KMS-11 (cell line): ENCODE results near the gene FSTL1.

Experiments used
- H2AFZ ChIP-seq: fragments of 200-600 bp; sonication (generic); 2 replicates; pipeline ENCODE4 v1.6.1; 2016; ENCODE audit warnings: antibody characterized with exemption, mixed run types, low read depth
- H3K27ac ChIP-seq: fragments of 200-600 bp; sonication (generic); 2 replicates; pipeline ENCODE4 v1.6.1; 2016; ENCODE audit warnings: mild to moderate bottlenecking, mixed run types
- H3K27me3 ChIP-seq: fragments of 200-600 bp; sonication (generic); 2 replicates; pipeline ENCODE4 v1.6.1; 2017; ENCODE audit warnings: mild to moderate bottlenecking, low read depth, mixed run types, moderate library complexity; ENCODE audit not compliant: insufficient read depth
- H3K36me3 ChIP-seq: fragments of 200-600 bp; sonication (generic); 2 replicates; pipeline ENCODE4 v1.6.1; 2017; ENCODE audit warnings: mild to moderate bottlenecking, mixed run types; ENCODE audit not compliant: insufficient read depth
- H3K4me1 ChIP-seq: fragments of 200-600 bp; sonication (generic); 2 replicates; pipeline ENCODE4 v1.6.1; 2016; ENCODE audit warnings: mild to moderate bottlenecking, low read depth, mixed run types; ENCODE audit not compliant: poor library complexity, severe bottlenecking
- H3K4me2 ChIP-seq: fragments of 200-600 bp; sonication (generic); 2 replicates; pipeline ENCODE4 v1.7.0; 2016; ENCODE audit warnings: mild to moderate bottlenecking, mixed run types
- H3K4me3 ChIP-seq: fragments of 200-600 bp; sonication (generic); IDR thresholded peaks from 2 replicates; pipeline ENCODE4 v1.6.1; 2017; ENCODE audit warnings: low read depth, low read length, mixed read lengths; ENCODE audit not compliant: insufficient read depth
- H3K79me2 ChIP-seq: fragments of 200-600 bp; sonication (generic); 2 replicates; pipeline ENCODE4 v1.6.1; 2016; ENCODE audit warnings: low read depth, mixed run types; ENCODE audit not compliant: insufficient read depth
- H3K9ac ChIP-seq: fragments of 200-600 bp; sonication (generic); 2 replicates; pipeline ENCODE4 v1.6.1; 2016; ENCODE audit warnings: mild to moderate bottlenecking, mixed run types
- H4K20me1 ChIP-seq: fragments of 200-600 bp; sonication (generic); 2 replicates; pipeline ENCODE4 v1.6.1; 2016; ENCODE audit warnings: mild to moderate bottlenecking, mixed run types; ENCODE audit not compliant: insufficient read depth
- TF ChIP-seq, protein P1 (sequence below): fragments of 200-600 bp; sonication (generic); conservative IDR thresholded peaks from 2 replicates; pipeline ENCODE4 v1.6.1; 2017; ENCODE audit warnings: low read depth, mild to moderate bottlenecking, antibody characterized with exemption, low read length, moderate library complexity, mixed read lengths

FSTL1 gene

DNA sequence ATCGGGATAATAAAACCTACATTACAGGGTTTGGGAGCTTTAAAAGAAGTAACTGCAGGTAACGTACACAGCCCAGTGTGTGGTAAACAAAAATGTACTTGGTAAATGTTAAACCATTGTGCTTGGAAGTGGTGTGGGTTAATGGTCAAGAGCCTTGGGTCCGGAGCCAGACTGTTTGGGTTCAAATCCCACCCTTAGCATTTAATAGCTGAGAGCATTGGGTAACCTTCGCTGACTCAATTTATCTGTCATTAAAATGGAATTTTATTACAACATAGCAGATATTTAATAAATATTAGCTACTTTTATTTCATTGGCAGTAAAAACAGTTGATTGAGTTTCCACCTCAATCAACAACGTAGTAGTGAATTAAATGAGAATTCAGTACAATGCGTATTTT is 1.5 kb downstream of the FSTL1 start:
- Histone ChIP-seq H3K4me1 (no peaks in the 10 kb centered on the region), H2AFZ (no peak overlapping the region), H3K27me3 (no peaks in the 10 kb centered on the region), H3K9ac (no peak overlapping the region), H4K20me1 (no peaks in the 10 kb centered on the region), H3K4me2 (no peak overlapping the region), H3K36me3 (no peaks in the 10 kb centered on the region), H3K4me3 (no peak overlapping the region), H3K27ac (no peak overlapping the region), H3K79me2 (no peaks in the 10 kb centered on the region)
- TF ChIP-seq, protein P1, sequence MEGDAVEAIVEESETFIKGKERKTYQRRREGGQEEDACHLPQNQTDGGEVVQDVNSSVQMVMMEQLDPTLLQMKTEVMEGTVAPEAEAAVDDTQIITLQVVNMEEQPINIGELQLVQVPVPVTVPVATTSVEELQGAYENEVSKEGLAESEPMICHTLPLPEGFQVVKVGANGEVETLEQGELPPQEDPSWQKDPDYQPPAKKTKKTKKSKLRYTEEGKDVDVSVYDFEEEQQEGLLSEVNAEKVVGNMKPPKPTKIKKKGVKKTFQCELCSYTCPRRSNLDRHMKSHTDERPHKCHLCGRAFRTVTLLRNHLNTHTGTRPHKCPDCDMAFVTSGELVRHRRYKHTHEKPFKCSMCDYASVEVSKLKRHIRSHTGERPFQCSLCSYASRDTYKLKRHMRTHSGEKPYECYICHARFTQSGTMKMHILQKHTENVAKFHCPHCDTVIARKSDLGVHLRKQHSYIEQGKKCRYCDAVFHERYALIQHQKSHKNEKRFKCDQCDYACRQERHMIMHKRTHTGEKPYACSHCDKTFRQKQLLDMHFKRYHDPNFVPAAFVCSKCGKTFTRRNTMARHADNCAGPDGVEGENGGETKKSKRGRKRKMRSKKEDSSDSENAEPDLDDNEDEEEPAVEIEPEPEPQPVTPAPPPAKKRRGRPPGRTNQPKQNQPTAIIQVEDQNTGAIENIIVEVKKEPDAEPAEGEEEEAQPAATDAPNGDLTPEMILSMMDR = no peak

DNA sequence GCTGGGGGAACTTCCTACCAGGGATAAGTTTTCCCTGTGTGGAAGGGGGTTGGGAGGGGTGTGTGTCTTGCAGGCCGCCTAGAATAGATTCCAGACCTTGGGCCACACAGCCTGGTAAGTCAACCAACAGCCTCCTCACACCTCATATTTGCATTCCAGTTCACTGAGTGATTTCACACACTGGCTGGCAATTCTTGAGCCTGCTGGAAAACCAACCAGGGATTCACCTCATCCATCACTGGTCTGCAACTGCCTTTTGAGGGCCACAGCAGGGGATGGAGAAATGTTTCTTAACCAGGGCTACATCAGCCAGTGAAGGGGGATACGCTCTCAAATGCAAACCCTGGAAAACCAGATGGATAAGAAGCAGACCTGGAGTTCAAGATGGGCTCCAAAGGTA is 2.0 kb downstream of the FSTL1 start:
- no peak overlapping the region for H3K4me3 ChIP-seq
- H2AFZ ChIP-seq = no peak overlapping the region
- no peaks in the 10 kb centered on the region for H3K36me3 ChIP-seq
- no peaks in the 10 kb centered on the region for H3K4me1 ChIP-seq
- no peaks in the 10 kb centered on the region for H3K27me3 ChIP-seq
- no peak overlapping the region for H3K9ac ChIP-seq
- no peak overlapping the region for H3K27ac ChIP-seq
- no peak overlapping the region for H3K4me2 ChIP-seq
- H4K20me1 ChIP-seq = no peaks in the 10 kb centered on the region
- H3K79me2 ChIP-seq = no peaks in the 10 kb centered on the region
- TF ChIP-seq, protein P1 = no peak

DNA sequence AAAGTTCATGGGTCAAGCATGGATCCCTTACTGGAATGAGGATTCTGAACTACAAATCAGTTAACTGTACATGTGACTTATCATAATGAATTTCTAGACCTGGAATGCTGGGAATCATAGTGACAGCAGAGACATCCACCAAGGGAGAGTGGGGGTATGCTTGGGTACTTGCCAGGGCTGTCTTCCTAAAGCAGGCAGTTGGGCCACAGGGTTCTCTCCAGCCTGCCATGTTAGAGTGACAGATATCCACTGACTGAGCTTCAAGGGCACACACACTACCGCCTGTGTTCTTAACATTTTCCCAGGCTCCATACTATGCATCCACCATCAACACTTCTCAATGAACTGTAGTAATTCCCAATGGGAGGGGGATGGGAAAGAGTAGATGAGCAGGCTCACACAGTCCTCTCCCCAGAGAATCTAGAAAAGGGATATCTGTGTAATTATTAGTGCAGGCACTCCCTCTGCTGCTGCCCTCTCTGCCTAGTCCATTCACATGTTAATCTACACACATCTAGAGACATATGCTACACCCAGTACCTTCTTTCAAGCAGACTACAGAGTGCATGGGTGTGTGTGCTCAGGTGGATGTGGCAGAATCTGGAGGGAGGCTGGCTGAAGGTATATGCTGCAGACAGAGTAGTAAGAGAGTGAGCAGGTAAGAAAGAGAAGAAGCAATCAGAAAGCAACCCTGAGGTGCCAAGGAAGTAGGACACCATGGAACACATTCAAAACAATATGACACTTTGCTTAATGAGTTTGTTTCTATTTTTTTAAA is 3.7 kb downstream of the FSTL1 start:
- Histone ChIP-seq H3K4me3 (no peak overlapping the region), H3K27ac (no peak overlapping the region), H4K20me1 (no peaks in the 10 kb centered on the region), H3K9ac (no peak overlapping the region), H2AFZ (no peak overlapping the region), H3K36me3 (no peaks in the 10 kb centered on the region), H3K4me1 (no peaks in the 10 kb centered on the region), H3K27me3 (no peaks in the 10 kb centered on the region), H3K4me2 (no peak overlapping the region), H3K79me2 (no peaks in the 10 kb centered on the region)
- TF ChIP-seq, protein P1 = no peak

DNA sequence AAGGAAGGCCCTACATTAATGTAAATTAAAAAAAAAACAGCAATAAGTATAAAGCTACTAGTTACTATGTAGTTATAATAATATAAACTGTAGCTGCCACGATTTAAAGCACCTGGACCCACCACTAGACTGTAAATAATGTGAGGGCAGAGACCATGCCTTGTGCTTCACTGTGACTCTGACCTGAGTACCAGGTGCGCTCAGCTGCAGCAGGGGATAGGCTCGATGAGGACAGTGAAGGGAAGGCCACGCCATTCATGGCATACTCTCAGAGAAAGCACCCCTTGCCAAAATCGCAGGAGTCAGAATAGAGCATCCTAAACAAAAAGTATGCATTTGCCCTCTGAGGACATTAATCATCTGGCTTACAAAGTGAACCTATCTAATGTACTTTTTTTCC is 5.1 kb downstream of the FSTL1 start:
- Histone ChIP-seq H4K20me1 (no peaks in the 10 kb centered on the region), H3K36me3 (no peaks in the 10 kb centered on the region), H3K9ac (no peak overlapping the region), H3K4me2 (no peak overlapping the region), H3K4me3 (no peak overlapping the region), H3K27me3 (no peaks in the 10 kb centered on the region), H2AFZ (no peak overlapping the region), H3K27ac (no peak overlapping the region), H3K4me1 (no peaks in the 10 kb centered on the region), H3K79me2 (no peaks in the 10 kb centered on the region)
- TF ChIP-seq, protein P1 = no peak
